DOHH2 (cell line): ENCODE data around the gene AKR1B1.

Source experiments
- H3F3A ChIP-seq: fragments of 200-600 bp; sonication (generic), shearing (Covaris generic); 2 replicates; pipeline ENCODE4 v1.6.0; 2016; ENCODE audit warnings: antibody characterized with exemption, mild to moderate bottlenecking; ENCODE audit not compliant: control insufficient read depth, insufficient read depth
- H3K27ac ChIP-seq: fragments of 200-600 bp; sonication (generic); 2 replicates; pipeline ENCODE4 v1.5.1; 2014; ENCODE audit warnings: low read depth, mild to moderate bottlenecking, low read length, moderate library complexity
- H3K27me3 ChIP-seq: fragments of 200-600 bp; sonication (generic); 2 replicates; pipeline ENCODE4 v1.6.1; 2014; ENCODE audit warnings: mild to moderate bottlenecking, low read length, mixed read lengths; ENCODE audit not compliant: control insufficient read depth
- H3K36me3 ChIP-seq: fragments of 200-600 bp; sonication (generic); 2 replicates; pipeline ENCODE4 v1.6.1; 2014; ENCODE audit warnings: mild to moderate bottlenecking, low read length, moderate library complexity, mixed read lengths; ENCODE audit not compliant: control insufficient read depth
- H3K4me1 ChIP-seq: fragments of 200-600 bp; sonication (generic); 2 replicates; pipeline ENCODE4 v1.6.1; 2014; ENCODE audit warnings: mild to moderate bottlenecking, low read length, mixed read lengths; ENCODE audit not compliant: control insufficient read depth
- H3K4me2 ChIP-seq: fragments of 200-600 bp; sonication (generic); 2 replicates; pipeline ENCODE4 v1.6.0; 2014; ENCODE audit warnings: mild to moderate bottlenecking, low read length, moderate library complexity
- H3K4me3 ChIP-seq: fragments of 200-600 bp; sonication (generic); 2 replicates; pipeline ENCODE4 v1.5.1; 2014; ENCODE audit warnings: mild to moderate bottlenecking, low read length, mixed read lengths
- H3K79me2 ChIP-seq: fragments of 200-600 bp; sonication (generic); 2 replicates; pipeline ENCODE4 v1.6.1; 2014; ENCODE audit warnings: mild to moderate bottlenecking, low read length, mixed read lengths; ENCODE audit not compliant: control insufficient read depth
- H3K9me2 ChIP-seq: fragments of 200-600 bp; sonication (generic); replicated peaks from 2 replicates; pipeline ENCODE4 v1.6.1; 2014; ENCODE audit warnings: mild to moderate bottlenecking, low read length, mixed read lengths; ENCODE audit not compliant: control insufficient read depth
- H3K9me3 ChIP-seq: fragments of 200-600 bp; sonication (generic); 2 replicates; pipeline ENCODE4 v1.6.1; 2014; ENCODE audit warnings: antibody characterized with exemption, low read length, mixed read lengths; ENCODE audit not compliant: control insufficient read depth, insufficient read depth
- H4K20me1 ChIP-seq: fragments of 200-600 bp; sonication (generic); 2 replicates; pipeline ENCODE4 v1.6.0; 2014; ENCODE audit warnings: low read depth, mild to moderate bottlenecking, antibody characterized with exemption, low read length, moderate library complexity; ENCODE audit not compliant: control insufficient read depth, insufficient read depth
- CTCF ChIP-seq: fragments of 200-600 bp; sonication (generic); IDR thresholded peaks from one replicate; pipeline ENCODE4 v1.5.1; 2014; ENCODE audit warnings: antibody characterized with exemption, mild to moderate bottlenecking, low read depth, low read length; ENCODE audit not compliant: poor library complexity, severe bottlenecking
- EZH2phosphoT487 ChIP-seq: fragments of 200-600 bp; sonication (generic); IDR thresholded peaks from 2 replicates; pipeline ENCODE4 v1.6.1; 2017; ENCODE audit warnings: borderline replicate concordance, mild to moderate bottlenecking, antibody characterized with exemption, low read length, moderate library complexity, mixed read lengths

AKR1B1 gene

GRCh38 chr7:134452419-134452838, 6.5 kb downstream of the AKR1B1 start:
- H3K27me3 ChIP-seq = no peaks in the 10 kb centered on the region
- no peak overlapping the region for H3K4me3 ChIP-seq
- H3K9me3 ChIP-seq = no peaks in the 10 kb centered on the region
- H3K9me2 ChIP-seq = no peaks in the 10 kb centered on the region
- H3K4me1 ChIP-seq = peaks cover 14% of the 10 kb centered on the region
- TF ChIP-seq EZH2phosphoT487 (no peak), CTCF (no peak)
- peaks cover 91% of the 10 kb centered on the region for H3K36me3 ChIP-seq
- no peak overlapping the region for H3K27ac ChIP-seq
- H3K79me2 ChIP-seq = peaks cover 62% of the 10 kb centered on the region
- peaks cover 23% of the 10 kb centered on the region; the same call in 1 of the 2 replicates for H4K20me1 ChIP-seq
- H3K4me2 ChIP-seq = no peak overlapping the region
- H3F3A ChIP-seq = no peaks in the 10 kb centered on the region

GRCh38 chr7:134451656-134452055, 7.2 kb downstream of the AKR1B1 start:
- Histone ChIP-seq H3K27me3 (no peaks in the 10 kb centered on the region), H3F3A (no peaks in the 10 kb centered on the region), H3K36me3 (peaks cover 91% of the 10 kb centered on the region), H3K79me2 (peaks cover 54% of the 10 kb centered on the region), H4K20me1 (peaks cover 20% of the 10 kb centered on the region; the same call in 1 of the 2 replicates), H3K4me1 (peaks cover 8% of the 10 kb centered on the region; the same call in 1 of the 2 replicates), H3K9me3 (no peaks in the 10 kb centered on the region), H3K4me3 (no peak overlapping the region), H3K4me2 (no peak overlapping the region), H3K9me2 (no peaks in the 10 kb centered on the region), H3K27ac (no peak overlapping the region)
- TF ChIP-seq EZH2phosphoT487 (no peak), CTCF (no peak)

- Histone ChIP-seq H3K9me2 (no peaks in the 10 kb centered on the region), H3K9me3 (no peaks in the 10 kb centered on the region), H3K4me3 (no peak overlapping the region), H3K79me2 (peaks cover 42% of the 10 kb centered on the region), H3K27me3 (no peaks in the 10 kb centered on the region), H3K4me2 (no peak overlapping the region), H3F3A (no peaks in the 10 kb centered on the region), H3K27ac (no peak overlapping the region), H3K36me3 (peaks cover 92% of the 10 kb centered on the region), H3K4me1 (peaks cover 8% of the 10 kb centered on the region; the same call in 1 of the 2 replicates), H4K20me1 (peaks cover 20% of the 10 kb centered on the region; the same call in 1 of the 2 replicates)
- TF ChIP-seq CTCF (no peak), EZH2phosphoT487 (no peak)
Measured at GRCh38 chr7:134450294-134451000, 8.5 kb downstream of the AKR1B1 start.
